NCI-H1417 (cell line): Measurements from ENCODE around the gene ATG10.
"Not testable (repeated sequence)": the region's sequence is repeated elsewhere in the genome, so short reads cannot be mapped to it uniquely, and the experiment has no call there.

ENCODE experiments used
- DNase-seq, 3 experiments: peaks; one replicate each; lab custom pipeline; 2025; lab: John Stamatoyannopoulos, UW

ATG10 gene

DNA sequence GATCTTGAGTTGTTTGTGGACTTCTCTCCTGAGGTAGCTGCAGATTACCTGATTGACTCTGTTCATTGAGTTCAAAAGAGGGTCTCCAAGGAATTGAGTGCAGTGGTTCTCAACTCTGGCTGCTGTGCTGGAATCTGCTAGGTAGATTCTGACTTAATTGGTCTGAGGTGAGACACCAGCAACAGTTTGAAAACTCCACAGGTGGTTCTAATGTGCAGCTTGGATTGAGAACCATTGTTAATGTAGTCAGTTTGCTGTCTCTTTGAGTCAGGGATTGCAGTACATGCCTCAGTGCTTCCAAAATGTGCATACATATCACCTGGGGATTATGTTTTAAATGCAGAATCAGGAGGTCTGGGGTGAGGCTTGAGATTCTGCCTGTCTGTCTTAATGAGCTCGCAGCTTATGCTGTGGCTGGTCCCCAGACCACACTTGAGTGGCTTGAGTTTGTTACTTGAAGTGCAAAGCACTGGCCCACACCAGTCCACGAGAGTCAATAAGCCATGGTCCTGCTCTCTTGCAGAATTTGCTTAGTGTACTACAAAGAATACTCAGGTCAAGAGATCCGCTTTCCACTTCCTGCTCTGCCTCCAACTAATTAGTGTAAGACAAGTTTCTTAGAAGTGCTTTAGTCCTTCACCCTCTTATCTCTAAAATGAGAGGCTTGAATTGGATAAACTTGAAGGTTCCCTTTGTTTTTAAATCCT, 82.3 kb downstream of the ATG10 start:
- DNase-seq, result no peak

DNA sequence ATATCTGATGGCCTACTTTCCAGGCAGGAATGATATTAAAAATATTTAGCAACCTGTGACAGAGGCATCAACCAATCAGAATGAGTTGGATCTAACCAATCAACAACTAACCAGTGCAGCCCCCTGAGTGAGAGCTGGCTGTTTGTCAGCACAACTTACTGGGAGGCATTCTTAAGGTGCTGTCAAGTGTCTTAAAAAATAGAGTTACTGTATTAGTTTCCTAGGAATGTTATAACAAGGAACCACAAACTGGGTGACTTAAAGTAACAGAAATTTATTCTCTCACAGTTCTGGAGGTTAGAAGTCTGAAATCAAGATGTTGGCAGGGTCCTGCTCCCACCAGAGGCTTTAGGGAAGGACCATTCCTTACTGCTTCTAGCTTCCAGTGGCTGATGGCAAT, 85.2 kb downstream of the ATG10 start:
- no peak for DNase-seq

DNA sequence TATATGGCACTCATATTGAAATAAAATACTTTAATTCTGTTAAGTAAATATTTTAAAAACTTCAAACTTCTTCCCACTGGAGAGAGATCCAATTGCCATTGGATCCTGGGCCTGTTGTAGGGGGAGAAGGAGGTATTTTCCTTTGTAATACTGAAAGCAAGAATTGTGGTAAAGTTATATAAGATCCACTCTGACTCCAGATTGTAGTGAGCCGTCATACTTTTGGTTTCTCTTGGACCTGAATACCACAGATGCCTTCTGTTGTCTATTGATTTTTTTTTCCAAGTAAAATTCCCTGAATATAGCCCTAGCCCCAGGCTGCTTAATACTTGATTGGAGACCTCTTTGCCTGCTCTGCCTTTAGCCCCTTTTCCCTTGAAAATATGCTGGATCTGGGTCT, 86.9 kb downstream of the ATG10 start:
- no peak for DNase-seq

GRCh38 chr5:82066791-82067190, 95.0 kb downstream of the ATG10 start:
- no peak for DNase-seq

DNA sequence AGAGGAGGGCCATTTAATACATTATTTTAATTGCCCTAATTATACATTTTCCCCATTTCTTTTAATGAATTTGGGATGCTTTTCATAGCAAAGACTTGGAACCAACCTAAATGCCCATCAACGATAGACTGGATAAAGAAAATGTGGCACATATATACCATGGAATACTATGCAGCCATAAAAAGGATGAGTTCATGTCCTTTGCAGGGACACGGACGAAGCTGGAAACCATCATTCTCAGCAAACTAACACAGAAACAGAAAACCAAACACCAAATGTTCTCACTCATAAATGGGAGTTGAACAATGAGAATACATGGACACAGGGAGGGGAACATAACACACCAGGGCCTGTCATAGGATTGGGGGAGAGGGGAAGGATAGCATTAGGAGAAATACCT, 96.2 kb downstream of the ATG10 start:
- DNase-seq, result not testable (repeated sequence)

DNA sequence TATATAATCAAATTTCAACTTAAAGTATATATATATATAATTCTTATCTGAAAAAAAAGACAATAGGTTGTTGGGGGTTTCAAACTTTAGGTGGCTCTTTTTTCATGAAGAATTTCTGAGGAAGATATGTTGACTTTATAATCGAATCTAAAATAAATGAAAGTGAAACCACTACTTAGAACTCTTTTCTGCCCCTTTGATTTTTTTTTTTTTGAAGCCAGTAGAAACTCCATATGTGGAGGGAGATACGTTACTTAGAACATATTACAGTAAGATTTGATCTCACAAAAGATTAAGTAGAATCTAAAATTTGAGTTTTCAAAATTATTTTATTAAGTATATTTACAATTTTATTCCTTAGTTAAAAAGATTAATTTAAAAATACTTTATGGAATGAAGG, 96.9 kb downstream of the ATG10 start:
- no peak for DNase-seq

DNA sequence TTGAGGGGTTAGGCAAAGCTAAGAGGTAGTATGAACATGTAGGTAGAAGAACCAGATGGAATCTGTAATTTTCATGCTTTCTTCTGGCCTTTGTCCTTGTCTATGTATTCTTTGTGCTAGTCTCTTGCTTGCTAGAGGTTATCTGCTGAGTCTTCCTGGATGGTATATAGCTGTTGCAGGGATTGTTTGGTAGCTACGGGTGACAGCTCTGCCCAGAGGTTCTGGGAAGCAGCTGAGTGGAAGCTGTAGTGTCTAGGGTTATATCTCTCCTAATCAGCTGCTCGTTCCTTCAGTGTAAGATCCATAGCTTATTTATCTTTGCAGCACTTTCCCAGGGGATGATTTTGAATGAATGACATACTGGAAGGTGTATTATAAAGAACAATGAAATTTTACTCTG, 100.3 kb downstream of the ATG10 start:
- no peak for DNase-seq

DNA sequence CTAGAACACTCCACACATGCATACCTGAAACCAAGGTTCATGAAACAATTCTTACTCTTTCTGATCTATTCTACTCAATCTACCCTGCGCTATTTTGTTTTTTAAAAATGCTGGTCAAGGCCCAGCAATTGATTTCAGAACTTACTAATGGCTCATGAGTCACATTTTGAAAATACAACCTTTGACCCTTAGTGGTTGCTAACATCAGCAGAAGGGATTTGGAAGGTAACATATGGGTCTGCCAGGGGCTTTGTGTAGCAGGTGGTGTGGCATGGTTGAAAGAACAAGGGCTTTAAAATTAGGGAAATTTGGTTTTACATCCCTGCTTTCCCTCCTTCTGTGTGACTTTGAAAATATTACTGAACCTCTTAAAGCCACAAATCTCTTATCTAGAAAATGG, 101.4 kb downstream of the ATG10 start:
- no peak for DNase-seq

- DNase-seq, result no peak
Observed at GRCh38 chr5:82074950-82075349, 103.1 kb downstream of the ATG10 start.

DNA sequence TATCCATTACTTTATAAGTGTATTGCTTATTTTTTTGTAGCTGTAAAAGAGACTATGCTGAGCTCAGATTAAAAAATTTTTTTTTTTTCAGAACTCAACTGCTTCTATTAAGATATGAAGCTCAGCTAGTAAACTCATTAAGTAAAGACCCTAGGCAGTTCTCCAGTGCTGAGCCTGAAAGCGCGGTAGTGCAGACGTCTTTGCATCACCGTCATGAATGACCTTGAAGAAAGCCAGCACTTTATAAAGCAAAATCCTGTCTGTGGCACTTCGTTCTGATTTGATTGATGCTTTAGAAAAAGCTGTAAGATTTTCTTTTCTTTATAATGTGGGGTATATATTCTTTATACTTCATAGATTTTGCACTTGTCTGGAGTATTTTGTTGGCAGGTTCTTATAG, 105.7 kb downstream of the ATG10 start:
- DNase-seq, result no peak

DNA sequence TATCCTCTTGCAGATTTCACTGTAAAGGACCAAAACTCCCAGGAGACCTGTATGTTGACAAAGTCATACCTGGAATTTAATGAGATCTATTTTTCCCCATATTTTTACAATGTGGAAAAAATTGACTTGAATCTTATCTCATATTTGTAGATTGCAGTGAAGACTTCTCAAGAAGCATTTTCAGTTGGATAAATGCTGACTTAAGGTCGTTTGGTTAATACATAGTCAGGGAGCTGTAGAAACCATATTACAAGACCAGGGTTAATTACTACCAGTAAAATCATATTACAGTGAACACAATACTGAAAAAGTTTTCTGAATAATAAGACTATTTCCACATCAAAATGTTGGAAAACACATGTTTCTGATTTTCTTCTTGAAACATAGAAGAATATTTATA, 119.8 kb downstream of the ATG10 start:
- DNase-seq, result no peak

GRCh38 chr5:82095536-82095935, 123.7 kb downstream of the ATG10 start:
- no peak for DNase-seq

DNA sequence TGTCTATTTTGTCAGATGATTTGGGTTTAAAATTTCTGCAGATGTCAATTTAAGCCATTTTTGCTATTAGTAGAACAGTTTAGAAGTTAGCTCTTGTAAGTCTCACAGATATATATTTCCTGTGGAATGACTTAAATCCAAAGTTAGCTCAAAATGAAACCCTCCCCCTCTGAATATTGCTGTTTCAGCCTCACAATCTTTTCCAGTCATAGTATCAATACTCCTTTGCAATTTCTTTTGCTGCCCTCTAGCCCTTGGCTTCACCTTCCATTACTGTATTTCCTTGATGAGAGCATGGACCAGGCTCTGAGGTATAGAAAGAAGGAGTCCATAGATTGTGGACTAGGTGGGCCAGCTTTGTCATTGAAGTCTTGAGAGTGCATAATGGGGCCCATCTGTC, 124.4 kb downstream of the ATG10 start:
- DNase-seq, result no peak

DNA sequence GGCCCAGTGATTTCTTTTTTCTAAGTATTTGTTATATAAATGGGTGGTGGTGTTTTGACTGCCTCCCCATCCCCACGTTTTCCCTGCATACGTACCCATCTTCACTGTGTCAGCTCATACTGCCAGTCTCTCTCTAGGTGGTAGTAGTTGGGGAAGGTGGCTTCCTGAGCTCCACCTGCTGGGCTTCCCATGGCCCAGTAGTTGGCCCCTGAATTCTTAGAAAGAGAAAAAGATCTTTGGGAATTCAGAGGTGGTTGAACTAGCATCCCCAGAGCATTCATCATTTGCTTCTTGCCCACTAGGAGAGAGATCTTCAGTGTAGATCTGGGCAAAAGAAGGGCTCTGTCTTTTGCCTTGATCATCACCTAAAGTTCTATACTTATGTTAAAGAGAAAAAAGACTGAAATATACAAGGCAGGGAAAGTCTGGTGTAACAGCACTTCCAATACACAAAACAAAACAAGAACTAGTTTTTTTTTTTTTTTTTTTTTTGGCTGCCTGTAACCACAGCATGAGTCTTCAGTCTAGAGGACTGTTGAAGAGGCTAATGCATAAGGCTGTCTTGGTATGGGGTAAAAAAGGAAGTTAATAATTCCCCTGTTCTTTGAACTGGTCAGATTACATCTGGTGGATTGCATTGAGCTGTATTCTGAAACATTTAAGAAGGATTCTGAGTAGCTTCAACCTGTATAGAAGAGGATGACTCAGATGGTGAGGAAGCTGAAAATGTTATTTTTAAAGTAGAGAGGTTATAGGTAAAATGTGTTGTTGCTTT, 128.7 kb downstream of the ATG10 start:
- no peak for DNase-seq

GRCh38 chr5:82104872-82105271, 133.0 kb downstream of the ATG10 start:
- no peak for DNase-seq

GRCh38 chr5:82105457-82105856, 133.6 kb downstream of the ATG10 start:
- DNase-seq, result no peak

DNA sequence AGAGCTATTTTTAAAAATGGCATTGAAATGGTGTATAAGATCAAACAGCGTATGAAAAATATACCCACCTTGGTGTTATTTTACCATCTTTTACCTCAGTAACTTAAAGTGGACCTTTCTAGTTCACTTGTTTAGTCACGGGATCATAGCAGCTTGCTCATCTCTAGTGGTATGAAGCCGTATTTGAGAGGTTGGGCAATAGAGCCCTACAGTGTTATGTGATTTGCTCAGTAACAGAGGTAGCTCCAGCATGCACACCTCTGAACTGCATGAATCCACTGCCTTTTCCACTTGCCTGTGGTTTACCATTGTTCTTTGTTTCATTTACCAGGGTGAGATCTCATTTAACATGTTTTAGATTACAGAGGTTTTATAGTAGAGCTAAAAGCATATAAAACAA, 134.4 kb downstream of the ATG10 start:
- DNase-seq, result no peak

GRCh38 chr5:82106756-82107155, 134.9 kb downstream of the ATG10 start:
- DNase-seq, result no peak

GRCh38 chr5:82107267-82107666, 135.4 kb downstream of the ATG10 start:
- DNase-seq, result no peak

- no peak for DNase-seq
Observed at GRCh38 chr5:82109013-82109412, 137.2 kb downstream of the ATG10 start.

GRCh38 chr5:82109915-82110314, 138.1 kb downstream of the ATG10 start:
- DNase-seq, result not testable (repeated sequence)

GRCh38 chr5:82111191-82111590, 139.4 kb downstream of the ATG10 start:
- no peak for DNase-seq

- DNase-seq, result no peak
Observed at GRCh38 chr5:82115858-82116257, 144.0 kb downstream of the ATG10 start.

- DNase-seq, result no peak
Observed at GRCh38 chr5:82119889-82120288, 148.1 kb downstream of the ATG10 start.
